Activated naive CD8-positive, alpha-beta T cell treated with anti-CD3 and anti-CD28 coated beads, Interleukin-2, amount 50 U/mL, for 24 hours (primary cell): ENCODE measurements around the gene GMPPA.

Source experiments
- ATAC-seq: fragments of 150-1000 bp; cut with Tn5 transposase; one replicate; pipeline ENCODE4 v1.10.0; 2021
- DNase-seq: peaks from one replicate; pipeline ENCODE4 v3.0.0; 2021
- H3K27ac Mint-ChIP-seq: one replicate; pipeline ENCODE4 v1.8.0; 2021; ENCODE audit warnings: mild to moderate bottlenecking, mixed read lengths
- H3K27me3 Mint-ChIP-seq: one replicate; pipeline ENCODE4 v1.8.0; 2021; ENCODE audit warnings: mixed read lengths
- H3K36me3 Mint-ChIP-seq: one replicate; pipeline ENCODE4 v1.8.0; 2021; ENCODE audit warnings: low read depth, mixed read lengths
- H3K4me1 Mint-ChIP-seq: one replicate; pipeline ENCODE4 v1.8.0; 2021; ENCODE audit warnings: mixed read lengths
- H3K4me3 Mint-ChIP-seq: one replicate; pipeline ENCODE4 v1.8.0; 2021; ENCODE audit warnings: mild to moderate bottlenecking, moderate library complexity, mixed read lengths
- H3K9me3 Mint-ChIP-seq: one replicate; pipeline ENCODE4 v1.8.0; 2021; ENCODE audit warnings: mixed read lengths

The GMPPA gene

DNA sequence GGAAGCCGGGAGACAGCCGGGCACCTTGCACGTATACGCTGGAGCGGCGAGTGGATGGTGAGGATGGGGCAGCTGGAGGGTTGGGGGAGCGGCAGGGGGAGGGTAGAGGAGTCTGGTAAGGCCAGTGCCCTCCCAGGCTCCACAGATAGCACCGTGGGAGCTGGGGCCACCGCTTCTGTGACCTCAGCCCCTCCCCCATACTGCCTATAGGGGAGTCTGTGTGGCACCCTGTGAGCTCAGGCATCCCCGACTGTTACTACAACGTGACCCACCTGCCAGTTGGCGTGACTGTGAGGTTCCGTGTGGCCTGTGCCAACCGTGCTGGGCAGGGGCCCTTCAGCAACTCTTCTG is 9.9 kb upstream of the GMPPA start:
- DNase-seq (no peak), ATAC-seq (no peak)
- Mint-ChIP-seq H3K4me1 (peaks cover 5% of the 10 kb centered on the region), H3K27ac (no peak overlapping the region), H3K27me3 (peaks cover 29% of the 10 kb centered on the region), H3K36me3 (no peaks in the 10 kb centered on the region), H3K9me3 (no peaks in the 10 kb centered on the region), H3K4me3 (no peak overlapping the region)

DNA sequence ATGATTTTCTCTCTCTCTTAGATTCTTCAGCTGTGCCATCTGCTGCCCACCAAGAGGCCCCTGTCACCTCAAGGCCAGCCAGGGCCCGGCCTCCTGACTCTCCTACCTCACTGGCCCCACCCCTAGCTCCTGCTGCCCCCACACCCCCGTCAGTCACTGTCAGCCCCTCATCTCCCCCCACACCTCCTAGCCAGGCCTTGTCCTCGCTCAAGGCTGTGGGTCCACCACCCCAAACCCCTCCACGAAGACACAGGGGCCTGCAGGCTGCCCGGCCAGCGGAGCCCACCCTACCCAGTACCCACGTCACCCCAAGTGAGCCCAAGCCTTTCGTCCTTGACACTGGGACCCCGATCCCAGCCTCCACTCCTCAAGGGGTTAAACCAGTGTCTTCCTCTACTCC is 9.4 kb upstream of the GMPPA start:
- Mint-ChIP-seq H3K4me1 (peaks cover under 1% of the 10 kb centered on the region), H3K36me3 (no peaks in the 10 kb centered on the region), H3K4me3 (no peak overlapping the region), H3K9me3 (no peaks in the 10 kb centered on the region), H3K27ac (no peak overlapping the region), H3K27me3 (peaks cover 28% of the 10 kb centered on the region)
- no peak for ATAC-seq
- DNase-seq: no peak

DNA sequence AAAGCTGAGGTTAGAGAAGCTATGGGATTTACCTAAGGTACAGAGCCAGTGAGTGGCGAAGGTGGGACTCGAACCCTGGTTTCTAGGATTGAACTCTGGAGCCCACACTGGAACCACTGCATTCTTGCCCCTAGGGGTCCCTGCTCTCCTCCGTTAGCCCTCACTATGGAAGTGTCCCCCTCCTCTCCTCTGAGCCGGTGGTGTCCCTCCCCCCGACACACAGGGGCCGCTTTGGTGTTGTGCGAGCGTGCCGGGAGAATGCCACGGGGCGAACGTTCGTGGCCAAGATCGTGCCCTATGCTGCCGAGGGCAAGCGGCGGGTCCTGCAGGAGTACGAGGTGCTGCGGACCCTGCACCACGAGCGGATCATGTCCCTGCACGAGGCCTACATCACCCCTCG is 8.5 kb upstream of the GMPPA start:
- DNase-seq (no peak), ATAC-seq (no peak)
- H3K4me1 Mint-ChIP-seq: no peaks in the 10 kb centered on the region
- H3K4me3 Mint-ChIP-seq: no peak overlapping the region
- H3K9me3 Mint-ChIP-seq: no peaks in the 10 kb centered on the region
- no peak overlapping the region for H3K27ac Mint-ChIP-seq
- H3K36me3 Mint-ChIP-seq: no peaks in the 10 kb centered on the region
- peaks cover 32% of the 10 kb centered on the region for H3K27me3 Mint-ChIP-seq

DNA sequence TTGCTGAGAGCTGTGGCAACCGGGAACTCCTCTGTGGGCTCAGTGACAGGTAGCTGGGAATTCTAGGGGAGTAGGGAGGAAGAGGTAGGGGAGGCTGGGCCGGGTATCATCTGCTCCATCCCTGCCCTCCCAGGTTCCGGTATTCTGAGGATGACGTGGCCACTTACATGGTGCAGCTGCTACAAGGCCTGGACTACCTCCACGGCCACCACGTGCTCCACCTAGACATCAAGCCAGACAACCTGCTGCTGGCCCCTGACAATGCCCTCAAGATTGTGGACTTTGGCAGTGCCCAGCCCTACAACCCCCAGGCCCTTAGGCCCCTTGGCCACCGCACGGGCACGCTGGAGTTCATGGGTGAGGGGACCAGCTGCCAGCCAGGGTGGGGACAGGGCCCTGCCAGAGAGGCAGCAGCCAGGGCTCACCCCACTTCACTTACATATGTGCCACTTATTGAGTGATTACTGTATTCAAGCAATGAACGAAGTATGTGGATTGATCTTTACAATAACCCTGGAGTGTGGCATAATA is 8.0 kb upstream of the GMPPA start:
- DNase-seq (no peak), ATAC-seq (no peak)
- no peaks in the 10 kb centered on the region for H3K4me1 Mint-ChIP-seq
- no peak overlapping the region for H3K4me3 Mint-ChIP-seq
- H3K27me3 Mint-ChIP-seq: peaks cover 32% of the 10 kb centered on the region
- H3K9me3 Mint-ChIP-seq: no peaks in the 10 kb centered on the region
- H3K36me3 Mint-ChIP-seq: no peaks in the 10 kb centered on the region
- H3K27ac Mint-ChIP-seq: no peak overlapping the region

DNA sequence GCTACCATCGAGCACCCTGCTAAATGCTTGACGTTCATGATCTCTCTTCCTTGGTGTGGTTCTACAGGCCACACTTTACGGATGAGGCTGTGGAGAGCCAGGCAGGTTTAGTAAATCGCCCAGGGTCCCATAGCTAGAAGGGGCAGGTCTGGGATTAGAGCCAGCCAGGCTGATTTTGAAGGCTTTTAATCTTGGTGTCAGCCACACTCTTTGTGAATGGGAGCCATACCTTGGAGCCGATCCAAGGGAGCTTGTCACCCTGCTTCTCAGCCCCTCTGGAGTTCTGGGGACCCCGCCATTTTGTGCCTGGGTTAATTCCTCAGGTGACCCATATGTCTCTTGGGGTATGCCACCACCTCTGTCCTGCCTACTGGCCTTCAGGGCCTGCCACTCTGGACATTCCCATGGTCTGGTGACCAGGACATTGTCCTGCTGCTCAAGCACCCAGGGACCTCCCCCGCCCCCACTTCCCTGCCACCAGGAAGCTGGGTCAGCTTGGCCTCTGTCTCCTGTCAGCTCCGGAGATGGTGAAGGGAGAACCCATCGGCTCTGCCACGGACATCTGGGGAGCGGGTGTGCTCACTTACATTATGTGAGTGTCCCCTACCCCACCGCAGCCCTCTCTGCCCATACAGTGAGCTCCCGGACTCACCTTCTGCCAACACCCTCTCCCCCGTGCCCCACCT is 7.3 kb upstream of the GMPPA start:
- H3K27me3 Mint-ChIP-seq: peaks cover 30% of the 10 kb centered on the region
- H3K27ac Mint-ChIP-seq: no peak overlapping the region
- H3K36me3 Mint-ChIP-seq: no peaks in the 10 kb centered on the region
- H3K4me1 Mint-ChIP-seq: peaks cover 1% of the 10 kb centered on the region
- H3K4me3 Mint-ChIP-seq: no peak overlapping the region
- DNase-seq (no peak), ATAC-seq (no peak)
- H3K9me3 Mint-ChIP-seq: no peaks in the 10 kb centered on the region

DNA sequence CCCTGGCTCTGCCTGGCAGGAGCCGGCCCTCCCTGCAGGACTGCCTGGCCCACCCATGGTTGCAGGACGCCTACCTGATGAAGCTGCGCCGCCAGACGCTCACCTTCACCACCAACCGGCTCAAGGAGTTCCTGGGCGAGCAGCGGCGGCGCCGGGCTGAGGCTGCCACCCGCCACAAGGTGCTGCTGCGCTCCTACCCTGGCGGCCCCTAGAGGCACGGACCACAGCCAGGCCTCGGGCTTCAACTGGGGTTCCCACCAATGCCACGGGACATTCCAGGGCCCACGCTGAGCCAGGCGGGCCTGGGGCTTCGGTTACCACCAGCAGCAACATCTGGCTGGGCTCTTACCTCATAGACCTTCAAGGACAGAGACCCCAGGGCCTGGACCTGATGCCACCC is 6.1 kb upstream of the GMPPA start:
- no peaks in the 10 kb centered on the region for H3K9me3 Mint-ChIP-seq
- no peaks in the 10 kb centered on the region for H3K36me3 Mint-ChIP-seq
- no peak for DNase-seq
- no peak overlapping the region for H3K27ac Mint-ChIP-seq
- H3K4me3 Mint-ChIP-seq: no peak overlapping the region
- peaks cover 41% of the 10 kb centered on the region for H3K27me3 Mint-ChIP-seq
- no peak for ATAC-seq
- H3K4me1 Mint-ChIP-seq: peaks cover 7% of the 10 kb centered on the region

DNA sequence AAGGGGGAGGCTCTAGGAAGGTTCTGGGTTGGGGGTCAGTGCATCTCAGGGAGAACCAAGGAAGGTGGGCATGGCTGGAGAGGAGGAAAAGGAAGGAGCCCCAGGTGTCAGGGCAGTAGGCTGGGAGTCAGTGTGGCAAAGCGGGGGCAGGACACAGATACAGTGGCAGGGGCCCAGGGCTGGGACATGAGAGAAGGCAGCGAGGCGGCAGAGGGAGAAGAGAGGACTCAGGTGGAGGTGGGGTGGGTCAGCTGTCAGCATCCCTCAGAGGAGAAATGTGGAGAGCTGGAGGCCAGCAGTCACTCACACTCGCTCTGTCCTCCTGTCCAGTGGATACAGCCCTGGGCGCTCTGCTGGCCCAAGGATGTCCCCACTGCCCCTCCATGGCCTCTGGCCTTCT is 5.6 kb upstream of the GMPPA start:
- Mint-ChIP-seq H3K9me3 (no peaks in the 10 kb centered on the region), H3K27me3 (peaks cover 44% of the 10 kb centered on the region), H3K4me3 (no peak overlapping the region), H3K27ac (no peak overlapping the region), H3K4me1 (peaks cover 8% of the 10 kb centered on the region), H3K36me3 (no peaks in the 10 kb centered on the region)
- DNase-seq (no peak), ATAC-seq (no peak)

DNA sequence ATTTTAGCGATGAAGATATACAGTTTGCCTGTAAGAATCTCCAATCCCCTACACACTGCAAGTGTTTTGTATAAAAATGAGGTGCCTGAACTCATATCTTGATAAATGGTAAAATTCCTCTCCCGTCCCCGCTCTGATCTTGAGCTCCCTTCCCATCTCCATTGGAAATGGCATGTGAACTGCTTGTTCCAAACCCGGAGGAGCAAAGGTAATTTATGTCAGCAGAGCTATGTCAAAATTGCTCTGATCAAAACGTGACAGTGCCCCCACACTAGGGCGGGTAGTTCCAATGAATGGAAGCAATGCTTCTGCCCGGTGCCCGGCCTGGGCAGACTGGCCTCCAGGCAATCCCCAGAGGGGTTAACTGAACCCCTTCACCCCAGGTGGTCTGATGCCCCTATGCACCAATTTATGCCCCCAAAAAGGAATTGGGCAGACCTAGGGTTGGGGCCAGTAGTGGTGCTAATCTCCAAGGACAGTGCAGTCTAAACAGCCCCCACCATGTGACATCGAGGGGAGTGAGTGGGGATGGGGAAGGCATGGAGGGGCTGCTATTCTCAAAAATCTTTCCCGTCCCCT is 3.6 kb upstream of the GMPPA start:
- ATAC-seq (no peak), DNase-seq (no peak)
- Mint-ChIP-seq H3K4me3 (no peak overlapping the region), H3K27me3 (peaks cover 50% of the 10 kb centered on the region), H3K4me1 (peaks cover 26% of the 10 kb centered on the region), H3K27ac (no peak overlapping the region), H3K36me3 (no peaks in the 10 kb centered on the region), H3K9me3 (no peaks in the 10 kb centered on the region)

DNA sequence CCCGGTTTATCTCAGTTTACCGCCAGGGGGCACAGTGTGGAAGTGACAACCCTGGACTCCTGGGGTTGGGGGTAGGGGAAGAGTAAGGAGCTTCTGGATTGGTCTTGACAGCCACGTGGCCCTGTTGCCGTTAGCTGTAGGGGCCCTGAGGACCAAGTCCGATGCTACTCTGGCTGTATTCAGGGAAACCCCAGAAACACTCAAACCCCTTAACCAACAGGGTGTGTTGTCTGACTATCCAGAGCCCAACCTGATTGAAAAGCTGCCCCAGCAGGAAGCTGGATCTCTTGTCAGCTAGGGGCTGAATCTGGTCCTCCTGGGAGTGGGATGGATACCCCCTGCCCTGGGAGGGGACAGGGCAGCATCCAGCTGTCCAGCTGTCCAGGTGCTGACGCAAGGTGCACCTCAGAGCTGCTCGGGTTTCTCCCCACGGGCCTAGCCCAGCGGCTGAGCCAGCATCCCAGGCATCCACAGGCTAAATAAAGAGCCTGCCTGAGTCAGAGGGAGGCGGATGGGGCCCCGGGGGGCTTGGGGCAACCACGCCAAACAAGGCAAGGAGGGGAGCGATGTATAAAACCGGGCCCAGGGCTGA is 3.1 kb upstream of the GMPPA start:
- Mint-ChIP-seq H3K4me1 (peaks cover 30% of the 10 kb centered on the region), H3K27me3 (peaks cover 50% of the 10 kb centered on the region), H3K27ac (no peak overlapping the region), H3K9me3 (no peaks in the 10 kb centered on the region), H3K36me3 (no peaks in the 10 kb centered on the region), H3K4me3 (no peak overlapping the region)
- peak; percentile 73 for DNase-seq
- ATAC-seq: peak; percentile 26

DNA sequence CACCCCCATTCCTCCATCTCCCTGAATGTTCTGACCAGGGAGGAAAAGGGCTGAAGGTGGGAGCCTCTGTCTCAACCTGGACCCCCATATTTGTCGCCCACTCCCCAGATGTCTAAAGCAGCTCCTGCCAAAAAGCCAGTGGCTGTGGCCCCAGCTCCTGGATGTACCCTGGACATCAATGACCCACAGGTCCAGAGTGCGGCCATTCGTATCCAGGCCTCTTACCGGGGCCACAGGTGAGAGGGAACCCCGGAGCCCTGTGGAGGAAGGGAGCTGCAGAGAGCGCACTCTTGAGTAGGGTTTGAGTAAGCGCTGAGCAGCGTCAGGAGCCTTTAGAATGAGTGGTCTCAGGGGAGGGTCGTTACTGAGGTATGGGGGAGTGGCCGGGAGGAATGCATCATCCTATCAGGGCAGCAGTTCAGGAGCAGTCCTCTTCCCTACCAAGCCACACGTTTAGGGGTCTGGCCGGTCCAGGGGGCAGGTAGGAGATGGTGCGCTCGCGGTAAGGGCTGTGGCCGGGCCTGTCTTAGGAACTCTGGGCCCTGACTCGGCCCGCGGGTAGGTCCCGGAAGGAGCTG is 2.4 kb upstream of the GMPPA start:
- ATAC-seq (no peak), DNase-seq (no peak)
- H3K4me1 Mint-ChIP-seq: peaks cover 32% of the 10 kb centered on the region
- no peak overlapping the region for H3K4me3 Mint-ChIP-seq
- no peaks in the 10 kb centered on the region for H3K36me3 Mint-ChIP-seq
- H3K27ac Mint-ChIP-seq: no peak overlapping the region
- peaks cover 50% of the 10 kb centered on the region for H3K27me3 Mint-ChIP-seq
- H3K9me3 Mint-ChIP-seq: no peaks in the 10 kb centered on the region

DNA sequence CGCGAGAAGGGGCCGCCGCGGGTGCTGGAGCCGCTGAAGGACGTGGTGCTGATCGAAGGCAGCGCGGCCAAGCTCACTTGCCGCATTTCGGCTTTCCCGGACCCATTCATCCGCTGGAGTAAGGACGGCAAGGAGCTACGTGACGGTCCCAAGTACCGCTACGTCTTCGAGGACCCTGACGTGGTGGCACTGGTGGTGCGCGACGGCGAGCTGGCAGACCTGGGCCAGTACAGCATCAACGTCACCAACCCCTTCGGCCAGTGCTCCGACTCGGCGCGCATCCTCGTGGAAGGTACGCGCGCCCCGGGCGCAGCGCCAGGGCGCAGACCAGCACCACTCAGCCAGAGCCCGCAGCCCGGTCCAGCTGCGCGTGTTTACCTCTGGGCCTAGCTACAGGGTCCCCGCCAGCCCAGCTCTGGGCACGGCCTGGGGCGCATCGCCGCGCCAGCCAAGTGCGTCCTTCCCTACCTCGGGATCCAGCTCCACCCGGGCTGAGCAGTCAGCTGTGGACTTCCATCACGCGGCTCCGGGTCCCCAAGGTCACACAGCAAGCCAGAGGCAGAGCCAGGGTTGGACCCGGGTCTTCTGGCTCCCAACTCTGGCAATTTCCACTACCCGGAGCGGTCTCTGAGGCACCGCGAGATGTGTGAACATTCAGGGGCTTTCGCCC is 1.7 kb upstream of the GMPPA start:
- Mint-ChIP-seq H3K4me1 (peaks cover 32% of the 10 kb centered on the region), H3K36me3 (no peaks in the 10 kb centered on the region), H3K9me3 (no peaks in the 10 kb centered on the region), H3K27ac (no peak overlapping the region), H3K27me3 (peaks cover 50% of the 10 kb centered on the region), H3K4me3 (peak overlapping the region; percentile 95)
- no peak for DNase-seq
- no peak for ATAC-seq

DNA sequence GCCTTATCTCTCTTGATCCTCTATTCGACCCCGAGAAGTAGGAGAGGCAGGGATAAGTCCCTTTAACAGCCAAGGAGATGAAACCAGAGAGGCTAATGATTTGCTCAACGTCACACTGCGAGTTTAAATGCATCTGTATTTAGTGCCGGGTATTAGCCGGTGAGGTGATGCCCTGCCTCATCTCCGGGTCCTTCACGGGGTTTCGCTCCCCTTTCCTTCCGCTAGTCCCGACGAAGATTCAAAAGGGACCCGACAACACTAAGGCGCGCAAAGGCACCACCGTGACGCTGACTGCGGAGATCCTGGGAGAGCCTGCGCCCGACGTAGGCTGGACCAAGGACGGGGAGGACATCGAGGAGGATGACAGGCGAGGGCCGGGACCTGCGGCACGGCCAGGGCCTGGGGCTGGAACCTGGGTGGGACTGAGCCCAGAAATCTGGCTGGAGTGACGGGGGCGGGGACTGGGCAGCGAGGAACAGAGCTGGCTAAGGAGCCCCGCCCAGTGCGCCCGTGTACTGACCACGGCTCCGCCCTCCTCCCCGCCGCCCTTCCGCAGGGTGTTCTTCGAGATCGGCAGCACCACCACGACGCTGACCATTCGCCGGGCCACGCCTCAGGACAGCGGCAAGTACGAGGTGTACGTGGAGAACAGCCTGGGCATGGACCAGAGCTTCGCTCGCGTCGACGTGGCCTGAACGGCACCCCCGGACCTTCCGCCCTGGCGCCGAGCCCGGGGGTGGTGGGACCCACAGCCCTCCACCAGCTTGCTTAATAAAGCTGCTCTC is 1.0 kb upstream of the GMPPA start:
- Mint-ChIP-seq H3K4me1 (peaks cover 32% of the 10 kb centered on the region), H3K27me3 (peaks cover 50% of the 10 kb centered on the region)

DNA sequence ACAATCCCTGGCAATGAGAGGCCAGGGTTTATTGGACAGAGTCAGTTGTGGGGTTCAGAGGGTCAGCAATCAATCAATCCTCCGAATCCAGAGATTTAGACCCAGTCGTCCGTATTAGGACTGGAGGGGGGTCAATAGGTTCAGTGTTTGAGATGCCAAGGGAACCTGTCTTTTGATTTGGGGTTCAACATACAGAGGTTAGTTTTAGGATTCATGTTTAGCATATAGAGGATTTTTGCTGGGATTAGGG is 292 bp downstream of the GMPPA start:
- H3K4me3 Mint-ChIP-seq: peak overlapping the region; percentile 95

More for the DNA sequence above, 1.0 kb upstream of the GMPPA start:
- peak overlapping the region; percentile 95 for H3K4me3 Mint-ChIP-seq
- peak; percentile 48 for DNase-seq
- no peaks in the 10 kb centered on the region for H3K9me3 Mint-ChIP-seq
- H3K36me3 Mint-ChIP-seq: peaks cover 1% of the 10 kb centered on the region
- H3K27ac Mint-ChIP-seq: peak overlapping the region; percentile 90
- no peak for ATAC-seq

DNA sequence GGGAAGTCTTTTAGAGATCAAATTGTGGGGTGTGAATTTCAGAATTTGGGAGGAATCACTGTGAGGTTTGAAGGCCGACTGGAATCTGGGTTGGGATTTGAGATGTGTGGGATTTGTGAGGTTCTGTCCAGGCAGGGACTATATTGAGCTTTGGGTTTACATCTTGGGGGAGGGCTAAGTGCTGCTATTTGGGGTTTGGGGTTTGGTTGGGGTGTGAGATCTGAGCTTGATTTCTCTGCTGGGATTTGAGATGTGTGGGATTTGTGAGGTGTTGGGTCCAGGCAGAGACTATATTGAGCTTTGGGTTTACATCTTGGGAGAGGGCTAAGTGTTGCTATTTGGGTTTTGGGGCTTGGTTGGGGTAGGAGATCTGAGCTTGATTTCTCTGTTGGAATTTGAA is 864 bp downstream of the GMPPA start:
- no peak for ATAC-seq
- peak overlapping the region; percentile 95 for H3K4me3 Mint-ChIP-seq
- H3K27ac Mint-ChIP-seq: peak overlapping the region; percentile 90
- H3K36me3 Mint-ChIP-seq: peaks cover 9% of the 10 kb centered on the region
- H3K4me1 Mint-ChIP-seq: peaks cover 32% of the 10 kb centered on the region
- peaks cover 37% of the 10 kb centered on the region for H3K27me3 Mint-ChIP-seq
- DNase-seq: no peak
- H3K9me3 Mint-ChIP-seq: no peaks in the 10 kb centered on the region

More for the DNA sequence above, 292 bp downstream of the GMPPA start:
- Mint-ChIP-seq H3K36me3 (peaks cover 6% of the 10 kb centered on the region), H3K9me3 (no peaks in the 10 kb centered on the region), H3K27ac (peak overlapping the region; percentile 90), H3K4me1 (peaks cover 32% of the 10 kb centered on the region), H3K27me3 (peaks cover 41% of the 10 kb centered on the region)
- DNase-seq: no peak
- ATAC-seq: no peak
